ENCODE data around the gene RNF224.

The RNF224 gene

GRCh38 chr9:137194909-137195308, 32.4 kb upstream of the RNF224 start:
- Histone ChIP-seq H3K9ac (ENCODE audit: insufficient read length) (no peak overlapping the region), H3K9me3 (ENCODE audit: low read depth, low read length) (no peaks in the 10 kb centered on the region), H3K4me3 (no peak overlapping the region), H3K36me3 (ENCODE audit: insufficient read depth, low read length) (peaks cover 4% of the 10 kb centered on the region; the same call in 1 of the 2 replicates), H3K27ac (no peak overlapping the region)
- TF ChIP-seq POLR2AphosphoS5 (IDR thresholded peaks at IDR 0.05; ENCODE audit: borderline replicate concordance, low read depth, low read length) (no peak), EZH2 (IDR thresholded peaks at IDR 0.05) (no peak), FOXP2 (optimal IDR thresholded peaks at IDR 0.05; ENCODE audit: control extremely low read depth, extremely low read length, insufficient read depth) (no peak)
- DNase-seq (ENCODE audit: low read depth, low spot score), result no peak

GRCh38 chr9:137195525-137196220, 31.6 kb upstream of the RNF224 start:
- Histone ChIP-seq H3K4me3 (no peak overlapping the region), H3K27ac (no peak overlapping the region), H3K9me3 (ENCODE audit: low read depth, low read length) (no peaks in the 10 kb centered on the region), H3K36me3 (ENCODE audit: insufficient read depth, low read length) (no peaks in the 10 kb centered on the region), H3K9ac (ENCODE audit: insufficient read length) (no peak overlapping the region)
- no peak for DNase-seq (ENCODE audit: low read depth, low spot score)
- no peak for TF ChIP-seq FOXP2 (optimal IDR thresholded peaks at IDR 0.05; ENCODE audit: control extremely low read depth, extremely low read length, insufficient read depth)
- TF ChIP-seq POLR2AphosphoS5 (IDR thresholded peaks at IDR 0.05; ENCODE audit: borderline replicate concordance, low read depth, low read length), result no peak
- no peak for TF ChIP-seq EZH2 (IDR thresholded peaks at IDR 0.05)

GRCh38 chr9:137198051-137198901, 29.0 kb upstream of the RNF224 start:
- TF ChIP-seq FOXP2 (optimal IDR thresholded peaks at IDR 0.05; ENCODE audit: control extremely low read depth, extremely low read length, insufficient read depth) (no peak), POLR2AphosphoS5 (IDR thresholded peaks at IDR 0.05; ENCODE audit: borderline replicate concordance, low read depth, low read length) (no peak), EZH2 (IDR thresholded peaks at IDR 0.05) (no peak)
- no peak overlapping the region for H3K27ac ChIP-seq
- DNase-seq (ENCODE audit: low read depth, low spot score), result no peak
- no peak overlapping the region for H3K9ac ChIP-seq (ENCODE audit: insufficient read length)
- no peaks in the 10 kb centered on the region for H3K9me3 ChIP-seq (ENCODE audit: low read depth, low read length)
- H3K4me3 ChIP-seq, result no peak overlapping the region
- H3K36me3 ChIP-seq (ENCODE audit: insufficient read depth, low read length), result no peaks in the 10 kb centered on the region

GRCh38 chr9:137198902-137199283, 28.4 kb upstream of the RNF224 start:
- Histone ChIP-seq H3K9me3 (ENCODE audit: low read depth, low read length) (no peaks in the 10 kb centered on the region), H3K4me3 (no peak overlapping the region), H3K27ac (no peak overlapping the region), H3K9ac (ENCODE audit: insufficient read length) (no peak overlapping the region), H3K36me3 (ENCODE audit: insufficient read depth, low read length) (no peaks in the 10 kb centered on the region)
- DNase-seq (ENCODE audit: low read depth, low spot score), result no peak
- TF ChIP-seq EZH2 (IDR thresholded peaks at IDR 0.05) (no peak), POLR2AphosphoS5 (IDR thresholded peaks at IDR 0.05; ENCODE audit: borderline replicate concordance, low read depth, low read length) (no peak), FOXP2 (optimal IDR thresholded peaks at IDR 0.05; ENCODE audit: control extremely low read depth, extremely low read length, insufficient read depth) (no peak)

- H3K36me3 ChIP-seq (ENCODE audit: insufficient read depth, low read length), result no peaks in the 10 kb centered on the region
- no peak for DNase-seq (ENCODE audit: low read depth, low spot score)
- peak overlapping the region; percentile 54 for H3K4me3 ChIP-seq
- no peaks in the 10 kb centered on the region for H3K9me3 ChIP-seq (ENCODE audit: low read depth, low read length)
- no peak overlapping the region for H3K9ac ChIP-seq (ENCODE audit: insufficient read length)
- TF ChIP-seq FOXP2 (optimal IDR thresholded peaks at IDR 0.05; ENCODE audit: control extremely low read depth, extremely low read length, insufficient read depth) (no peak), POLR2AphosphoS5 (IDR thresholded peaks at IDR 0.05; ENCODE audit: borderline replicate concordance, low read depth, low read length) (no peak), EZH2 (IDR thresholded peaks at IDR 0.05) (no peak)
- H3K27ac ChIP-seq, result no peak overlapping the region
Measured at GRCh38 chr9:137199411-137200121, 27.7 kb upstream of the RNF224 start.

GRCh38 chr9:137200311-137201204, 26.7 kb upstream of the RNF224 start, which contains the start of gene TPRN:
TPRN (minus strand) TSS chr9:137200741; CDS start chr9:137200711, 30 bp downstream.
- no peak for TF ChIP-seq EZH2 (IDR thresholded peaks at IDR 0.05)
- peak; percentile 91; the same call in 1 of the 2 replicates for TF ChIP-seq POLR2AphosphoS5 (IDR thresholded peaks at IDR 0.05; ENCODE audit: borderline replicate concordance, low read depth, low read length)
- no peak within 1 kb of the TSS for H3K27ac ChIP-seq
- peak within 1 kb of the TSS; percentile 74 for H3K9ac ChIP-seq (ENCODE audit: insufficient read length)
- DNase-seq (ENCODE audit: low read depth, low spot score), result peak; percentile 90
- H3K9me3 ChIP-seq (ENCODE audit: low read depth, low read length), result no peaks in the 10 kb centered on the region
- H3K4me3 ChIP-seq, result peak within 1 kb of the TSS; percentile 88
- H3K36me3 ChIP-seq (ENCODE audit: insufficient read depth, low read length), result no peaks in the 10 kb centered on the region

GRCh38 chr9:137201205-137201868, 26.0 kb upstream of the RNF224 start:
- Histone ChIP-seq H3K4me3 (peak overlapping the region; percentile 88), H3K36me3 (ENCODE audit: insufficient read depth, low read length) (no peaks in the 10 kb centered on the region), H3K27ac (no peak overlapping the region), H3K9me3 (ENCODE audit: low read depth, low read length) (no peaks in the 10 kb centered on the region), H3K9ac (ENCODE audit: insufficient read length) (peak overlapping the region; percentile 74)
- TF ChIP-seq EZH2 (IDR thresholded peaks at IDR 0.05) (no peak), FOXP2 (optimal IDR thresholded peaks at IDR 0.05; ENCODE audit: control extremely low read depth, extremely low read length, insufficient read depth) (no peak), POLR2AphosphoS5 (IDR thresholded peaks at IDR 0.05; ENCODE audit: borderline replicate concordance, low read depth, low read length) (no peak)
- no peak for DNase-seq (ENCODE audit: low read depth, low spot score)

Data from SK-N-MC (cell line).